Trophoblast cell (in vitro differentiated cells and primary cell): Measurements from ENCODE around the gene ZNF746.

Experiments
- DNase-seq, 2 donors: peaks; one replicate each; pipeline ENCODE4 v3.0.0-alpha.2; 2016
- H2AFZ ChIP-seq: 2 replicates; pipeline ENCODE4 v1.6.1; 2013; ENCODE audit warnings: low read length, moderate library complexity, mild to moderate bottlenecking; ENCODE audit not compliant: insufficient read depth, poor library complexity
- H2AK5ac ChIP-seq: 2 replicates; pipeline ENCODE4 v1.6.1; 2013; ENCODE audit warnings: mild to moderate bottlenecking, low read length
- H2BK120ac ChIP-seq: 2 replicates; pipeline ENCODE4 v1.6.1; 2013; ENCODE audit warnings: low read length, mild to moderate bottlenecking, moderate library complexity; ENCODE audit not compliant: insufficient read depth, poor library complexity
- H2BK12ac ChIP-seq: 2 replicates; pipeline ENCODE4 v1.6.1; 2013; ENCODE audit warnings: mild to moderate bottlenecking, low read length, moderate library complexity
- H2BK5ac ChIP-seq: 2 replicates; pipeline ENCODE4 v1.6.1; 2013; ENCODE audit warnings: low read length, low read depth, moderate library complexity, mild to moderate bottlenecking; ENCODE audit not compliant: poor library complexity
- H3K14ac ChIP-seq: 2 replicates; pipeline ENCODE4 v1.6.1; 2013; ENCODE audit warnings: mild to moderate bottlenecking, low read length
- H3K18ac ChIP-seq: 2 replicates; pipeline ENCODE4 v1.6.1; 2013; ENCODE audit warnings: mild to moderate bottlenecking, low read length
- H3K23ac ChIP-seq: 2 replicates; pipeline ENCODE4 v1.6.1; 2013; ENCODE audit warnings: low read length
- H3K27ac ChIP-seq: 2 replicates; pipeline ENCODE4 v1.5.1; 2013; ENCODE audit warnings: low read depth, mild to moderate bottlenecking, inconsistent platforms, low read length, moderate library complexity
- H3K27me3 ChIP-seq: 2 replicates; pipeline ENCODE4 v1.6.1; 2013; ENCODE audit warnings: inconsistent platforms, mild to moderate bottlenecking, low read length, moderate library complexity; ENCODE audit not compliant: insufficient read depth
- H3K36me3 ChIP-seq, 2 experiments: 1 replicate in 1 of 2; 2 replicates in 1 of 2; pipeline ENCODE4 v1.6.1; 2013; ENCODE audit warnings: low read length in 2 of 2, mild to moderate bottlenecking in 2 of 2, moderate library complexity in 1 of 2; ENCODE audit not compliant: insufficient read depth in 2 of 2, control insufficient read depth in 1 of 2
- H3K4ac ChIP-seq: 2 replicates; pipeline ENCODE4 v1.6.1; 2013; ENCODE audit warnings: low read depth, mild to moderate bottlenecking, low read length, moderate library complexity
- H3K4me1 ChIP-seq, 2 experiments: 1 replicate in 1 of 2; 2 replicates in 1 of 2; pipeline ENCODE4 v1.6.1; 2013; ENCODE audit warnings: low read length in 2 of 2, mild to moderate bottlenecking in 2 of 2, moderate library complexity in 1 of 2; ENCODE audit not compliant: insufficient read depth in 2 of 2, control insufficient read depth in 1 of 2
- H3K4me2 ChIP-seq: 2 replicates; pipeline ENCODE4 v1.6.1; 2013; ENCODE audit warnings: inconsistent platforms, mild to moderate bottlenecking, low read length, moderate library complexity
- H3K4me3 ChIP-seq: 2 replicates; pipeline ENCODE4 v1.5.1; 2013; ENCODE audit warnings: mild to moderate bottlenecking, low read depth, low read length, inconsistent platforms
- H3K79me1 ChIP-seq: one replicate; pipeline ENCODE4 v1.6.1; 2013; ENCODE audit warnings: low read length
- H3K79me2 ChIP-seq: 2 replicates; pipeline ENCODE4 v1.6.1; 2013; ENCODE audit warnings: low read length, mild to moderate bottlenecking; ENCODE audit not compliant: control insufficient read depth, insufficient read depth, poor library complexity
- H3K9ac ChIP-seq: 2 replicates; pipeline ENCODE4 v1.6.1; 2013; ENCODE audit warnings: mild to moderate bottlenecking, low read length
- H3K9me3 ChIP-seq: 2 replicates; pipeline ENCODE4 v1.6.1; 2013; ENCODE audit warnings: low read depth, mild to moderate bottlenecking, control low read depth, inconsistent platforms, low read length; ENCODE audit not compliant: insufficient read depth
- H4K12ac ChIP-seq: 2 replicates; pipeline ENCODE4 v1.6.1; 2013; ENCODE audit warnings: low read depth, mild to moderate bottlenecking, low read length, moderate library complexity
- H4K8ac ChIP-seq: 2 replicates; pipeline ENCODE4 v1.6.1; 2013; ENCODE audit warnings: low read depth, mild to moderate bottlenecking, low read length, moderate library complexity
- H4K91ac ChIP-seq: one replicate; pipeline ENCODE4 v1.6.1; 2013; ENCODE audit warnings: low read depth, mild to moderate bottlenecking, low read length, moderate library complexity
- WGBS: extraction: QIAGEN DNeasy Blood & Tissue Kit; methylation state at CpG from one replicate; pipeline ENCODE4 v1.1.7; 2013; ENCODE audit warnings: missing lambda C conversion rate; ENCODE audit not compliant: insufficient read length, insufficient coverage; ENCODE audit errors: extremely low coverage; 5-methylcytosine and 5-hydroxymethylcytosine counted together

ZNF746 gene

GRCh38 chr7:149454006-149454405, 43.6 kb downstream of the ZNF746 start:
- no peak overlapping the region for H2BK12ac ChIP-seq
- no peak overlapping the region for H3K23ac ChIP-seq
- no peak overlapping the region for H4K12ac ChIP-seq
- H2AFZ ChIP-seq, result no peak overlapping the region
- no peak overlapping the region for H2BK5ac ChIP-seq
- no peak overlapping the region for H4K8ac ChIP-seq
- H4K91ac ChIP-seq, result no peak overlapping the region
- H3K79me2 ChIP-seq, result no peaks in the 10 kb centered on the region
- no peak overlapping the region for H3K14ac ChIP-seq
- H3K18ac ChIP-seq, result no peak overlapping the region
- no peak overlapping the region for H2AK5ac ChIP-seq
- H3K79me1 ChIP-seq, result no peaks in the 10 kb centered on the region
- H3K9ac ChIP-seq, result no peak overlapping the region
- H3K9me3 ChIP-seq, result no peaks in the 10 kb centered on the region
- no peaks in the 10 kb centered on the region for H3K4me1 ChIP-seq
- no peaks in the 10 kb centered on the region for H3K27me3 ChIP-seq
- no CpG with 5 or more reads among the region's 10 CpGs for WGBS
- no peak for DNase-seq
- no peak overlapping the region for H3K4ac ChIP-seq
- H3K4me2 ChIP-seq, result no peak overlapping the region
- no peak overlapping the region for H2BK120ac ChIP-seq
- no peak overlapping the region for H3K27ac ChIP-seq
- H3K4me3 ChIP-seq, result no peak overlapping the region
- peaks cover 41 to 53% of the 10 kb centered on the region in 2 experiments for H3K36me3 ChIP-seq

DNA sequence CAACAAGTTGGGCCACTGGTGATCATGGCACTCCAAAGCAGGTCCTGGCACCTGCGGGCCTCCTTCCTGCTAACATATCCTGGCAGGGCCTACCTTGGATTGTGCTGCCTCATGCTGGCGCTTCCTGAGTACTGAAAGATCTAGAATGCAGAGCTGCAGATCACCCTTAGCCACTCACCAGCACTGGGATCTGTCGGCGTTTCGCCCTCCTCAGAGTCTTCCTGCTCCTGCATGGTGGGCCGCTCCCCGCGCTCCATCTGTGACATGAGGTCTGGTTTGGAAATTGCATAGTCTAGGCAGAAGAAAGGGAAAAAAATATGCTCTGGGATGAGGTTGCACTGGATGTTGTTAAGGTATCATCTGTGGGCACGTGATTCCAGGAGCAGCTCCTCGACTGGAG, 46.8 kb downstream of the ZNF746 start:
- no peaks in the 10 kb centered on the region for H3K9me3 ChIP-seq
- H3K14ac ChIP-seq, result no peak overlapping the region
- H3K4me2 ChIP-seq, result no peak overlapping the region
- H3K27me3 ChIP-seq, result no peaks in the 10 kb centered on the region
- no peak overlapping the region for H3K4ac ChIP-seq
- no peak overlapping the region for H2BK5ac ChIP-seq
- H3K36me3 ChIP-seq, result peaks cover 48 to 68% of the 10 kb centered on the region in 2 experiments
- H4K12ac ChIP-seq, result no peak overlapping the region
- H3K79me1 ChIP-seq, result no peaks in the 10 kb centered on the region
- no peak overlapping the region for H2BK12ac ChIP-seq
- H3K27ac ChIP-seq, result no peak overlapping the region
- no peak overlapping the region for H2AK5ac ChIP-seq
- H3K79me2 ChIP-seq, result no peaks in the 10 kb centered on the region
- no peak overlapping the region for H4K8ac ChIP-seq
- H3K4me1 ChIP-seq, result no peaks in the 10 kb centered on the region
- DNase-seq, result no peak
- H4K91ac ChIP-seq, result no peak overlapping the region
- H2AFZ ChIP-seq, result no peak overlapping the region
- H2BK120ac ChIP-seq, result no peak overlapping the region
- no CpG with 5 or more reads among the region's 10 CpGs for WGBS
- no peak overlapping the region for H3K4me3 ChIP-seq
- no peak overlapping the region for H3K23ac ChIP-seq
- no peak overlapping the region for H3K9ac ChIP-seq
- H3K18ac ChIP-seq, result no peak overlapping the region

DNA sequence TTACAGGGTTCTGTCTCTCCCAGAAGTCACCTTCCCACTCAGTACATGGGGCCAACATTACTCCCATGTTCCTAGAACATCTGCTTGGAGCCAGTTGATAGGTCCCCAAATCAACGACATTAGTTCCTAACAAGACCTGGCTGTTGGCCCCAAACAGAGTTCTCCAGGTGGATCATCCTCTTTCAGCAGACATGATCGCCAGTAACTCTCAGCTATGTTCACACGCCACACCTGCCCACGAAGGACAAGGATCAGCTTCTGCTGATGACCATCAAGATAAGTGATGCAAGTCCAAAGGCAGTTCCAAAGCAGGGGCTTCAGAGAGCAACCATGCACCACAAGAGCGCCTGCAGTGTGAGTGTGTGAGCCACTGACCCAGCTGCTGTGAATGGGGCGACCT, 47.7 kb downstream of the ZNF746 start:
- no peaks in the 10 kb centered on the region for H3K27me3 ChIP-seq
- H3K14ac ChIP-seq, result no peak overlapping the region
- H2AFZ ChIP-seq, result no peak overlapping the region
- H2BK5ac ChIP-seq, result no peak overlapping the region
- no peak overlapping the region for H3K18ac ChIP-seq
- DNase-seq, result no peak
- no peak overlapping the region for H3K27ac ChIP-seq
- H4K12ac ChIP-seq, result no peak overlapping the region
- no peaks in the 10 kb centered on the region for H3K79me1 ChIP-seq
- no peak overlapping the region for H2AK5ac ChIP-seq
- H2BK120ac ChIP-seq, result no peak overlapping the region
- peaks cover 42 to 64% of the 10 kb centered on the region in 2 experiments for H3K36me3 ChIP-seq
- H4K8ac ChIP-seq, result no peak overlapping the region
- no peak overlapping the region for H3K9ac ChIP-seq
- H3K9me3 ChIP-seq, result no peaks in the 10 kb centered on the region
- H3K4ac ChIP-seq, result no peak overlapping the region
- no peak overlapping the region for H3K4me3 ChIP-seq
- no peak overlapping the region for H4K91ac ChIP-seq
- WGBS, result no CpG with 5 or more reads among the region's 6 CpGs
- H3K79me2 ChIP-seq, result no peaks in the 10 kb centered on the region
- no peak overlapping the region for H3K4me2 ChIP-seq
- no peaks in the 10 kb centered on the region for H3K4me1 ChIP-seq
- H3K23ac ChIP-seq, result no peak overlapping the region
- no peak overlapping the region for H2BK12ac ChIP-seq

GRCh38 chr7:149448961-149449360, 48.6 kb downstream of the ZNF746 start:
- DNase-seq, result no peak
- Histone ChIP-seq H3K4ac (no peak overlapping the region), H4K91ac (no peak overlapping the region), H3K4me2 (no peak overlapping the region), H2AK5ac (no peak overlapping the region), H3K18ac (no peak overlapping the region), H4K12ac (no peak overlapping the region), H3K27me3 (no peaks in the 10 kb centered on the region), H3K4me3 (no peak overlapping the region), H3K79me1 (no peaks in the 10 kb centered on the region), H3K4me1 (no peaks in the 10 kb centered on the region), H3K14ac (no peak overlapping the region), H3K9me3 (no peaks in the 10 kb centered on the region), H3K27ac (no peak overlapping the region), H4K8ac (no peak overlapping the region), H2BK120ac (no peak overlapping the region), H3K79me2 (no peaks in the 10 kb centered on the region), H2BK12ac (no peak overlapping the region), H2AFZ (no peak overlapping the region), H2BK5ac (no peak overlapping the region), H3K9ac (no peak overlapping the region), H3K36me3 (peaks cover 37 to 54% of the 10 kb centered on the region in 2 experiments), H3K23ac (no peak overlapping the region)
- WGBS, result no CpG with 5 or more reads among the region's 8 CpGs
